CD14-positive monocyte (primary cell): ENCODE data around the gene KRTAP1-1. TPM values are rescaled to one million over a fixed set of nuclear protein-coding genes. Genes with fewer than 3 reads are reported as not detected.

Experiments used
- DNase-seq, 3 donors: peaks; one replicate each; pipeline ENCODE4 v3.0.0-alpha.2; 2011 to 2022
- H2AFZ ChIP-seq: 2 replicates; pipeline ENCODE4 v1.6.0; 2012; ENCODE audit warnings: mild to moderate bottlenecking, low read depth, low read length, inconsistent platforms; ENCODE audit not compliant: insufficient read depth, poor library complexity, severe bottlenecking
- H3K27ac ChIP-seq, 2 donors: 1 replicate in 1 of 2; 2 replicates in 1 of 2; pipeline ENCODE4 v1.5.1; 2012 to 2013; ENCODE audit warnings: low read length in 2 of 2, control low read depth in 1 of 2, inconsistent platforms in 1 of 2, low read depth in 1 of 2, mild to moderate bottlenecking in 1 of 2
- H3K27me3 ChIP-seq, 2 donors: one replicate each; pipeline versions ENCODE4 v1.6.0 to v1.6.1; 2011 to 2013; ENCODE audit warnings: low read length in 2 of 2; ENCODE audit not compliant: control insufficient read depth in 2 of 2, insufficient read depth in 2 of 2
- H3K36me3 ChIP-seq, 2 donors: replicated peaks in 1 of 2; 1 replicate in 1 of 2; 2 replicates in 1 of 2; pipeline versions ENCODE4 v1.5.1 to v1.6.1; 2012 to 2013; ENCODE audit warnings: low read length in 2 of 2, control low read depth in 1 of 2, inconsistent platforms in 1 of 2, mild to moderate bottlenecking in 1 of 2; ENCODE audit not compliant: insufficient read depth in 2 of 2, control insufficient read depth in 1 of 2
- H3K4me1 ChIP-seq, 2 donors: 1 replicate in 1 of 2; 2 replicates in 1 of 2; pipeline versions ENCODE4 v1.5.1 to v1.6.1; 2012 to 2013; ENCODE audit warnings: low read length in 2 of 2, control low read depth in 1 of 2, inconsistent platforms in 1 of 2, mild to moderate bottlenecking in 1 of 2, moderate library complexity in 1 of 2; ENCODE audit not compliant: insufficient read depth in 2 of 2, control insufficient read depth in 1 of 2
- H3K4me2 ChIP-seq: replicated peaks from 2 replicates; pipeline ENCODE3; 2012; ENCODE audit warnings: low read length, moderate library complexity, mild to moderate bottlenecking; ENCODE audit not compliant: poor library complexity, severe bottlenecking; ENCODE audit errors: extremely low read depth
- H3K4me3 ChIP-seq, 3 experiments: fragments of 200-600 bp in 1 of 3; sonication (generic) in 1 of 3; replicated peaks in 1 of 3; 1 replicate in 2 of 3; 2 replicates in 1 of 3; pipeline ENCODE4 v1.5.1; 2011 to 2013; ENCODE audit warnings: low read length in 3 of 3, mild to moderate bottlenecking in 3 of 3, control low read depth in 2 of 3, low read depth in 2 of 3, inconsistent platforms in 1 of 3, moderate library complexity in 1 of 3
- H3K79me2 ChIP-seq: 2 replicates; pipeline ENCODE4 v1.6.0; 2012; ENCODE audit warnings: mild to moderate bottlenecking, control low read depth, inconsistent platforms, low read length, moderate library complexity; ENCODE audit not compliant: insufficient read depth
- H3K9ac ChIP-seq: 2 replicates; pipeline ENCODE4 v1.6.0; 2017; ENCODE audit warnings: low read length, mild to moderate bottlenecking; ENCODE audit not compliant: insufficient read depth, poor library complexity, severe bottlenecking
- H3K9me3 ChIP-seq, 2 donors: replicated peaks in 1 of 2; 1 replicate in 1 of 2; 2 replicates in 1 of 2; pipeline versions ENCODE4 v1.5.1 to v1.6.1; 2012 to 2013; ENCODE audit warnings: low read length in 2 of 2, control low read depth in 1 of 2; ENCODE audit not compliant: control insufficient read depth in 1 of 2, insufficient read depth in 1 of 2
- H4K20me1 ChIP-seq: 2 replicates; pipeline ENCODE4 v1.6.0; 2012; ENCODE audit warnings: mild to moderate bottlenecking, low read length, control low read depth, moderate library complexity; ENCODE audit not compliant: insufficient read depth
- H3K27ac Mint-ChIP-seq, 7 donors: one replicate each; pipeline ENCODE4 v1.8.0; 2020; ENCODE audit warnings: mild to moderate bottlenecking in 7 of 7, mixed read lengths in 7 of 7, moderate library complexity in 6 of 7, inconsistent platforms in 2 of 7
- H3K27me3 Mint-ChIP-seq, 3 donors: one replicate each; pipeline ENCODE4 v1.8.0; 2021 to 2022; ENCODE audit warnings: low read depth in 3 of 3, mild to moderate bottlenecking in 3 of 3, mixed read lengths in 3 of 3, moderate library complexity in 3 of 3, inconsistent platforms in 1 of 3
- H3K36me3 Mint-ChIP-seq, 2 donors: one replicate each; pipeline ENCODE4 v1.8.0; 2020; ENCODE audit warnings: mixed read lengths in 2 of 2, inconsistent platforms in 1 of 2, mild to moderate bottlenecking in 1 of 2
- H3K4me1 Mint-ChIP-seq: one replicate; pipeline ENCODE4 v1.8.0; 2020; ENCODE audit warnings: mild to moderate bottlenecking, mixed read lengths
- H3K4me3 Mint-ChIP-seq, 2 donors: one replicate each; pipeline ENCODE4 v1.8.0; 2020; ENCODE audit warnings: mild to moderate bottlenecking in 2 of 2, mixed read lengths in 2 of 2, moderate library complexity in 1 of 2
- H3K9me3 Mint-ChIP-seq, 7 donors: one replicate each; pipeline ENCODE4 v1.8.0; 2020 to 2022; ENCODE audit warnings: mixed read lengths in 7 of 7, mild to moderate bottlenecking in 6 of 7, moderate library complexity in 6 of 7, inconsistent platforms in 2 of 7
- WGBS: methylation state at CpG from one replicate; pipeline ENCODE4 v1.1.5; 2013; ENCODE audit warnings: missing lambda C conversion rate; ENCODE audit not compliant: insufficient coverage; 5-methylcytosine and 5-hydroxymethylcytosine counted together
- intact Hi-C, 2 donors: fragments of 100-400 bp; cut with micrococcal nuclease; formaldehyde crosslinking; loops; one replicate each; pipeline versions ENCODE4 v1.15.0 to v1.15.1; 2023
- polyA plus RNA-seq, 3 donors: library from polyadenylated mRNA; depleted of rRNA in 1 of 3; unstranded in 2 of 3; stranded (reverse) in 1 of 3; fragments of 300-500 nt in 2 of 3; fragments of >200 nt in 1 of 3; fragmentation: Illumina TruSeq in 2 of 3; gene quantifications; 1 replicate in 2 of 3; 2 replicates in 1 of 3; pipeline ENCODE4 v1.2.3, GENCODE V29; 2012 to 2021
- TF ChIP-seq, protein P1 (sequence below): fragments of 200-600 bp; IDR thresholded peaks from one replicate; pipeline ENCODE4 v1.8.0; 2022; ENCODE audit warnings: antibody characterized with exemption, mild to moderate bottlenecking

The KRTAP1-1 gene
- polyA plus RNA-seq, 3 donors = not detected

GRCh38 chr17:41029633-41030245 is 11.5 kb downstream of the KRTAP1-1 start, which contains the start of gene KRTAP1-4:
Gene KRTAP1-4, minus strand, starts transcription at chr17:41030195. Its CDS starts 117 bp downstream, at chr17:41030078.
- no peaks in the 10 kb centered on the region for H3K27me3 ChIP-seq
- 82% methylated on average over 10 of the region's 12 CpGs for WGBS

DNA sequence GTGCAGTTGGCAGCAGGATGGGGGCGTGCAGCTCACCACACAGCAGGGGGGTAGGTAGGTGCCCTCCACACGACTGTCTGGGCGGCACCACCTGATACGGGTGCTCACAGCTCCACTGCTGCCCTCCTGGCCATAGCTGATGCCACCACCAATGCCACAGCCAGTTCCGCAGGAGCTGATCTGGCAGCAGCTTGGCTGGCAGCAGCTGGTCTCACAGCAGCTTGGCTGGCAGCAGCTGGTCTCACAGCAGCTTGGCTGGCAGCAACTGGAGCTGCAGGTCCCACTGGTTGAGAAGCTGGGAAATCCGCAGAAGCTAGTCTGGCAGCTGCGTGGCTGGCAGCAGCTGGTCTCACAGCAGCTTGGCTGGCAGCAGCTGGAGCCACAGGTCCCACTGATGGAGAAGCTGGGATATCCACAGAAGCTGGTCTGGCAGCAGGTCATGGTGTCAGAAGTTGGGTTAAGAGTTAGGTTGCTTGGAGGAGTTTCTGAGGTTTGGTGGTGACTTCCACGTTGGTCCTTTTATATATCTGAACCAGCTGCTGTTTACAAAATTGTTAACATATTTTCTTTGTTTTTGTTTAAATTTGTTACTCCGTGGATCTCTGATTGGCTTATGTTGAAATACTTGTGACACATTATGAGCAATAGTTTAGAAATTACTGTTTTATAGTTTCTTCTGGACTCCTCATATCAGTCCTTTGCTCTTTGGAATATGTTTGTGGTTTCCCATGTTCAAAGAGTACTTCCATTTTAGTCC is 14.4 kb downstream of the KRTAP1-1 start, which contains the start of gene KRTAP1-5:
Gene KRTAP1-5, minus strand, starts transcription at position 494 of the 757 bp plus-strand sequence. Its CDS starts 53 bp downstream, at position 441.
- intact Hi-C loops = no loop called here
- no peaks in the 10 kb centered on the region for H3K9me3 ChIP-seq
- H3K79me2 ChIP-seq = no peaks in the 10 kb centered on the region
- H3K27ac ChIP-seq = no peak within 1 kb of the TSS
- peaks cover 0 to 3% (median 0%) of the 10 kb centered on the region in 7 donors for H3K9me3 Mint-ChIP-seq
- no peak within 1 kb of the TSS for H2AFZ ChIP-seq
- H3K9ac ChIP-seq = no peak within 1 kb of the TSS
- no peaks in the 10 kb centered on the region for H3K36me3 Mint-ChIP-seq
- no peak within 1 kb of the TSS for H3K4me3 Mint-ChIP-seq
- H3K4me1 ChIP-seq = no peaks in the 10 kb centered on the region
- H3K4me2 ChIP-seq = no peak within 1 kb of the TSS
- no peak within 1 kb of the TSS for H3K27ac Mint-ChIP-seq
- 93% methylated on average over 7 of the region's 9 CpGs for WGBS
- peaks cover 1 to 7% (median 3%) of the 10 kb centered on the region in 3 donors for H3K27me3 Mint-ChIP-seq
- no peaks in the 10 kb centered on the region for H4K20me1 ChIP-seq
- no peaks in the 10 kb centered on the region for H3K36me3 ChIP-seq
- H3K4me1 Mint-ChIP-seq = no peaks in the 10 kb centered on the region
- no peaks in the 10 kb centered on the region for H3K27me3 ChIP-seq
- no peak for DNase-seq
- TF ChIP-seq, protein P1, sequence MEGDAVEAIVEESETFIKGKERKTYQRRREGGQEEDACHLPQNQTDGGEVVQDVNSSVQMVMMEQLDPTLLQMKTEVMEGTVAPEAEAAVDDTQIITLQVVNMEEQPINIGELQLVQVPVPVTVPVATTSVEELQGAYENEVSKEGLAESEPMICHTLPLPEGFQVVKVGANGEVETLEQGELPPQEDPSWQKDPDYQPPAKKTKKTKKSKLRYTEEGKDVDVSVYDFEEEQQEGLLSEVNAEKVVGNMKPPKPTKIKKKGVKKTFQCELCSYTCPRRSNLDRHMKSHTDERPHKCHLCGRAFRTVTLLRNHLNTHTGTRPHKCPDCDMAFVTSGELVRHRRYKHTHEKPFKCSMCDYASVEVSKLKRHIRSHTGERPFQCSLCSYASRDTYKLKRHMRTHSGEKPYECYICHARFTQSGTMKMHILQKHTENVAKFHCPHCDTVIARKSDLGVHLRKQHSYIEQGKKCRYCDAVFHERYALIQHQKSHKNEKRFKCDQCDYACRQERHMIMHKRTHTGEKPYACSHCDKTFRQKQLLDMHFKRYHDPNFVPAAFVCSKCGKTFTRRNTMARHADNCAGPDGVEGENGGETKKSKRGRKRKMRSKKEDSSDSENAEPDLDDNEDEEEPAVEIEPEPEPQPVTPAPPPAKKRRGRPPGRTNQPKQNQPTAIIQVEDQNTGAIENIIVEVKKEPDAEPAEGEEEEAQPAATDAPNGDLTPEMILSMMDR = no peak
- no peak within 1 kb of the TSS for H3K4me3 ChIP-seq

More at GRCh38 chr17:41029633-41030245, 11.5 kb downstream of the KRTAP1-1 start, which contains the start of gene KRTAP1-4:
- H3K9me3 Mint-ChIP-seq = peaks cover 0 to 1% (median 0%) of the 10 kb centered on the region in 7 donors
- H3K4me1 Mint-ChIP-seq = no peaks in the 10 kb centered on the region
- no peaks in the 10 kb centered on the region for H3K4me1 ChIP-seq
- H2AFZ ChIP-seq = no peak within 1 kb of the TSS
- H3K9ac ChIP-seq = no peak within 1 kb of the TSS
- no peak within 1 kb of the TSS for H3K27ac ChIP-seq
- no peak within 1 kb of the TSS for H3K4me2 ChIP-seq
- no peaks in the 10 kb centered on the region for H4K20me1 ChIP-seq
- no peak within 1 kb of the TSS for H3K27ac Mint-ChIP-seq
- peaks cover 1 to 9% (median 5%) of the 10 kb centered on the region in 3 donors for H3K27me3 Mint-ChIP-seq
- intact Hi-C loops = no loop called here
- H3K36me3 ChIP-seq = no peaks in the 10 kb centered on the region
- TF ChIP-seq, protein P1 = no peak
- H3K36me3 Mint-ChIP-seq = no peaks in the 10 kb centered on the region
- H3K9me3 ChIP-seq = no peaks in the 10 kb centered on the region
- no peaks in the 10 kb centered on the region for H3K79me2 ChIP-seq
- DNase-seq = no peak
- no peak within 1 kb of the TSS for H3K4me3 Mint-ChIP-seq
- H3K4me3 ChIP-seq = no peak within 1 kb of the TSS
